HUES64 (cell line): Measurements from ENCODE around the gene TASOR2.

Source experiments
- H3K27ac ChIP-seq: 2 replicates; pipeline ENCODE4 v1.7.0; 2013; ENCODE audit warnings: low read depth, low read length, inconsistent platforms
- H3K27me3 ChIP-seq: 2 replicates; pipeline ENCODE4 v1.6.1; 2013; ENCODE audit warnings: mild to moderate bottlenecking, low read length; ENCODE audit not compliant: insufficient read depth
- H3K36me3 ChIP-seq: 2 replicates; pipeline ENCODE4 v1.6.1; 2013; ENCODE audit warnings: mild to moderate bottlenecking, low read length; ENCODE audit not compliant: insufficient read depth
- H3K4me1 ChIP-seq: 2 replicates; pipeline ENCODE4 v1.6.1; 2013; ENCODE audit warnings: mild to moderate bottlenecking, low read length, moderate library complexity; ENCODE audit not compliant: insufficient read depth
- H3K4me3 ChIP-seq: 2 replicates; pipeline ENCODE4 v1.5.1; 2013; ENCODE audit warnings: mild to moderate bottlenecking, low read length, moderate library complexity
- H3K9ac ChIP-seq: 2 replicates; pipeline ENCODE4 v1.6.1; 2013; ENCODE audit warnings: mild to moderate bottlenecking, low read depth, low read length
- H3K9me3 ChIP-seq: 2 replicates; pipeline ENCODE4 v1.6.1; 2013; ENCODE audit warnings: low read depth, low read length; ENCODE audit not compliant: insufficient read depth
- WGBS: fragments of 150-250, 120-280 bp; methylation state at CpG from one replicate; pipeline ENCODE4 v1.1.7; 2013; ENCODE audit warnings: missing lambda C conversion rate; 5-methylcytosine and 5-hydroxymethylcytosine counted together

The TASOR2 gene

DNA sequence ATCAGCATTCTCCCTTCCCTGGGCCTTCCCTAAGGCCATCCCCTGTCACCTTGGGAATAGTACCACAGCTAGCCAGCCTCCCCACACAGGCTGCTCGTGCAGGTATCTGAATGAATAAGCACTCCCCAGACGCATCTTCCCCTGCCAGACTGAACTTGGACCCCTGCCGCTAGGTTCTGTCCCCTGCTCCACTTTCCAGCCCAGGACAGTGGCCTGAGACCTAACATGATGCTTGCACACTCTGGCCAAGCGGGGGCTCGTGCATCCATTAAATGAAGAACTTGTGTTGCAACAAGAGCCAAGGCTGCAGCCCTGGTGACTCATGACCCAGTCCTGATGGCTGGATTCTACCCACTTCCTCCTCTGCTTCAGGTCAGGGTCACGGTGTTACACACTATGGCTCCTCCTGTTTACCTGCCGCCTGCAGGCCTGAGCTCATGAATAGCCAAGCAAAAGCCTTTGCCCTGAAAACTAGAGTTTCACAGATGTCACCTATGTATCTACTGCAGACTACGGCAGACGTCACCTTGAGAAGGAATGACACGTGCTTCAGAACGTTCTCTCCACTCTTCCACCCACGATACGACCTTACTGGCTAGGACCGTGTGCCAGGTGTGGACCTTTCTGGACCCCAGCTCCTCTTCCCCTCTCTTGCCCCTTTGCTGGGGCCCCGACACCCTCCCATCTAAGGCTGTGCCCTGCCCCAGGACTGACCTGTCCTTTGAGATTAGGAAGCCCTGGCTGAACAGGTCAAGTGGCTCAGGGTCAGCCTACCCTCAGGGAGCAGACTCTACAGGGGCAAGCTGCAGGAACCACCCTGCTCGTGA lies 24.7 kb upstream of the TASOR2 start:
- no peak overlapping the region for H3K9ac ChIP-seq
- no peaks in the 10 kb centered on the region for H3K9me3 ChIP-seq
- 66% methylated on average over 16 of the region's 16 CpGs for WGBS
- H3K27ac ChIP-seq, result no peak overlapping the region
- H3K36me3 ChIP-seq, result no peaks in the 10 kb centered on the region
- no peaks in the 10 kb centered on the region for H3K27me3 ChIP-seq
- no peak overlapping the region for H3K4me3 ChIP-seq
- peaks cover 26% of the 10 kb centered on the region for H3K4me1 ChIP-seq

DNA sequence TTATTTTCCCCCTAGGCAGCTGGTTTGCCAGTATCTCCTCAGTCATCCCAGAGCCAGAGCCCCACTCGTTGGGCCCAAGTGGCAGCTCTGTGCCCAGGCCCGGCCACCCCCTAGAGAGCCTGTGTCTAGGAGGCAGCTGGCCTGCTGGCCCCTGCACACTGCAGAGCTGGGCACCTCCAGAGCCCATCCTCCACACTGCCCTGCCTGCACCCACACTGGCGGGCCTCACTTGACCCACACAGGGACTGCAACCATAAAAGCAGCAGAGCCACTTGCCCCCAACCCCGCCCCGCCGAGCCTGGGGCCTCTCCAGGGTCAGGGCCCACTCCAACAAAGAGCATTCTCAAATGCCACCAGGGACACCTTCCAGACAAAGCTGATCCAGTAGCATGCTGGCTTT lies 23.6 kb upstream of the TASOR2 start:
- no peak overlapping the region for H3K27ac ChIP-seq
- WGBS, result 94% methylated on average over 6 of the region's 6 CpGs
- peaks cover 32% of the 10 kb centered on the region for H3K4me1 ChIP-seq
- H3K9ac ChIP-seq, result no peak overlapping the region
- H3K36me3 ChIP-seq, result no peaks in the 10 kb centered on the region
- no peak overlapping the region for H3K4me3 ChIP-seq
- peaks cover 7% of the 10 kb centered on the region; the same call in 1 of the 2 replicates for H3K27me3 ChIP-seq
- H3K9me3 ChIP-seq, result no peaks in the 10 kb centered on the region

DNA sequence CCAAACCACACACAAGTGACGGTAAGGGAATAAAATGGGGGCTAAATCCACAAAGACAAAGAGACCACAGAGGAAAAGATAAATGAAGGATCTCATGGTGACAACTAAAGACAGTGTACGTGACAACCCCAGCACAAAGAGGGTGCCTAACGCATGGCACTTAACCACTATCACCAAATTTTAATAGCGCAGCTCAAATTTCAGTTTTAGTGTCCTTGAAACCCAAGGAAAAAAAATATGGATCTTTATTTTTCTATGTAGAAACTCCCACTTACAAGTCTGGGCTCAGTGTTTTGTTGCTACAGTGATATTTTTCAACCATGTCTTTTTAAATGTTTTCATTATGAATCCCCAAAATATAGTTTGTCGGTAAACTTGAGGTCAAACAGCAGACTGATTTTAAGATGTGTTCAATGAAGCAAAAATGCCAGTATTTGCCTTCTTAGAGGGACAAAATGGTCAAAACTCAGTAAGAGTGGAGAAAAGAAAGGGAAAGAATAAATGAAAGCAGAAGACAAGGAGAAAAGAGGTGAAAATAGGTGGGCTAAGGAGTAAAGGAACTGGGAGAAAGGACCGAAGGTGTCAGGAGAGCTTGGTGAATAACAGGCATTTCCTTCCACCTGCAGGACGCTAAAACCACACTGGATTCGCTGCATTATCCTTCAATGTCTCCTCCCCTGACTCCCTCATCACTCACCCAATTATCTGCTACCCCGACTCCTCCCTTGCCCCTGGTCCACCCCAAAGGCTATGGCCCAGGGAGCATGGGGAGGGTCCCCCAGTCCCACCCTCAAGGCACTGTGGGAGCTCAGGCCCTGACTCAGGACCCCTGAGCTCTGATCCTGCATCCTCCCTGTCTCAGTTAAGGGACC lies 21.7 kb upstream of the TASOR2 start:
- Histone ChIP-seq H3K36me3 (no peaks in the 10 kb centered on the region), H3K27ac (no peak overlapping the region), H3K4me3 (no peak overlapping the region), H3K4me1 (peaks cover 32% of the 10 kb centered on the region), H3K9ac (no peak overlapping the region), H3K27me3 (peaks cover 21% of the 10 kb centered on the region), H3K9me3 (no peaks in the 10 kb centered on the region)
- 79% methylated on average over 9 of the region's 9 CpGs for whole genome bisulfite sequencing

DNA sequence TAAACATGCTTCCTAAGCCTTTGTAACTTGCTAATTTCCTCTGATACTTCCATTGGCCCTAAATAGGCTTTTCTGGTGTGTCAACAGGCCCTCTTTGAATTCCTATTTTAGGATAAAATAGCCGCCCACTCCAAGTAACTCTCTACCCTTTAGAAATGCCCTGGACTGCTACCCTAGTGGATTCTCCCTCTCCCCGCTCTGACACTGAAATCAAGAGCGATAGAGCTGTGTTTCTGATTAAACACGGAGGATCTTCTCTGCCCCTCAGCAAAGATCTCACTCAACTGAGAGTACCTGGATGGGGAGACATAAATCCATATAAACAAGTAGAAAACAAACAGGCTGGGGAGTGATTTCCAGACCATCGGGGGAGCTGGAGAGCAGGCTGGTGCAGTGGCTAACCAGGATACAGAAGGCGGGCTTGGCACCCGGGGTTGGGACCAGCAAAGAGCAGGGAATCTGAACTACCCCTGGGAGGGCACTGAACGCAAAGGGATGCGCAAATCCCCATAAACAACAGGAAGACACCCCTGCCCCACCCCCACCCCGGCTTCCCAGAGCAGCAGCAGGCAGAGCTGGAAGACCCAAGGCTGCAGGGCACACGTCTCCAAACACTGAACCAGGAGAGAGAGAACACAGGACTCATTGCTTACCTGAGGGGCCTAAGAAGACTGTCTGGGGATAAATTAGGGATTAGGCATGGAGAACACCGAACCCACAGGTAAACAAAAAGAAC lies 20.8 kb upstream of the TASOR2 start:
- Histone ChIP-seq H3K4me3 (no peak overlapping the region), H3K9ac (no peak overlapping the region), H3K27ac (no peak overlapping the region), H3K36me3 (no peaks in the 10 kb centered on the region), H3K9me3 (no peaks in the 10 kb centered on the region), H3K4me1 (peaks cover 28% of the 10 kb centered on the region), H3K27me3 (peaks cover 21% of the 10 kb centered on the region)
- 47% methylated on average over 12 of the region's 12 CpGs for WGBS

DNA sequence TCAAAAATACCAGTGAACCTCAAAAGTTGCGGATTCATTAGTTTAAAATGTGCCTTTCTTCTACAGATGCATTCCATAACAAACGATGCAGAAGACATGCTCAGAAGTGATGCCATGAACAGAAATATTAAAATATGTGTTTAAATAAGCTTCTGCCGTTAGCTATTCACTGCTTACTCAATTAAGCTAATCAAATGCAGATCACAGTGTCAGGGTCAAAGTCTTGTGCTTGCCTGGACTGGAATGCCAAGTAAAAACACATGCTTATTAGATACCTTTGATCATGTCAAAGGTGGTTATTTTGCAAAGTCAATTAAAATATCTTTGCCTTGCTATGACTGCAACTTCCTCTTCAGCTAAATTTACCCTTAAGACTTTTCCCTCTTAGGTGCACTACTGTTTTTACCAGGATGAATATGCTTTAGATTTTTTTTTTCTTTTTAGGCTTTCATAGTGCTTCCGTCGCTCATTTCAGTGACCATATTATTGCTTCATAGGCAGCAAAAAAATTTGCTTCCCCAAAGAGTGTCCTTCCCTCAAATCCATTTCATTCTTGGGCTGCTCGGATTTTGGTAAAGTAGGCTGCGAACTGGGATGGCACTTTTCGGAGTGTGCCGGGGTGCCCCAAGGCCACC lies 19.1 kb upstream of the TASOR2 start:
- H3K27me3 ChIP-seq, result peaks cover 21% of the 10 kb centered on the region
- H3K9ac ChIP-seq, result peak overlapping the region; percentile 89
- 37% methylated on average over 9 of the region's 9 CpGs for WGBS
- no peaks in the 10 kb centered on the region for H3K9me3 ChIP-seq
- H3K27ac ChIP-seq, result no peak overlapping the region
- peak overlapping the region; percentile 63 for H3K4me3 ChIP-seq
- peaks cover 21% of the 10 kb centered on the region for H3K4me1 ChIP-seq
- H3K36me3 ChIP-seq, result no peaks in the 10 kb centered on the region

DNA sequence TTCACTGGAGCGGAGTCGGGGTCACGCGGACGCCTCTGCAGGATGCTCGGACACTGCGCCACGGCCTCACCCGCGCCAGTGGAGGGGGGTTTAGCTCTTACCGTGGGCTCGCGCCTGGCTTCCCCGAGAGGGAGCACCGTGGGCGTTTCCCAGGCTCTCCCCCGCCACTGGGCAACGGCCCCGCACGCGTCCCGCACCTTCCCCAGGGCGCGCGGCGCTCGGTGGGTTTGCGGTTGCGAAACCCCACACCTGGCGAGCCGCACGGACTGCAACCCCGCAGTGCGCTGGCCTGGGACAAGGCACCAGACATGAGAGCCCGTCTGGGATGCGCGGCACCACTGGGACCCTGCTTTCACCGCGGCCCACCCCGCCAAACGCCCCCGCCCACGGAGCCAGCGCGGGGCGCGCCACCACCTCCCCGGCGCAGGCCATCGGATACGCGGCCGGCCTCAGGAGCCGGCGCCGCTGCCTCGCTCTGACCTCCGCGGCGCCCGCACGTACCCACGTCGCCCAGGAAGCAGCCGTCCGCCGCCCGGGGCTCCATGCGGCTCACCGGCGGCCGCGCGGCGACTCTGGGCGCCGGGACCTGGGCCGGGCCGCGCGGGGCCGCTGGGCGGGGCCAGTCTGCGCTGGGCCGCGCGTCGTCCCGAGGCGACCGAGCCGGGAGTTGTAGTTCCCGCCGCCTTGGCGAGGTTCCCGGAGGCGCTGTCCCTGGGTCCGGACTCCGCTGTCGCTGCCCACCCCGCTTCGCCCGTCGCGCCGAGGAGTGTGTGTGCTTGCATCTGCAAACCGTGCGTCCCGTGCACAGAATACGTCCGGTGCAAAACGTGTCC lies 18.4 kb upstream of the TASOR2 start, which contains the start of gene ASB13:
ASB13 (minus strand) TSS at position 588 of the 833 bp plus-strand sequence; CDS start at position 544, 44 bp downstream.
- Histone ChIP-seq H3K4me3 (peak within 1 kb of the TSS; percentile 63), H3K36me3 (no peaks in the 10 kb centered on the region), H3K27me3 (peaks cover 21% of the 10 kb centered on the region), H3K9me3 (no peaks in the 10 kb centered on the region), H3K9ac (peak within 1 kb of the TSS; percentile 89), H3K4me1 (peaks cover 21% of the 10 kb centered on the region), H3K27ac (no peak within 1 kb of the TSS)
- under 1% methylated on average over 112 of the region's 112 CpGs for WGBS

DNA sequence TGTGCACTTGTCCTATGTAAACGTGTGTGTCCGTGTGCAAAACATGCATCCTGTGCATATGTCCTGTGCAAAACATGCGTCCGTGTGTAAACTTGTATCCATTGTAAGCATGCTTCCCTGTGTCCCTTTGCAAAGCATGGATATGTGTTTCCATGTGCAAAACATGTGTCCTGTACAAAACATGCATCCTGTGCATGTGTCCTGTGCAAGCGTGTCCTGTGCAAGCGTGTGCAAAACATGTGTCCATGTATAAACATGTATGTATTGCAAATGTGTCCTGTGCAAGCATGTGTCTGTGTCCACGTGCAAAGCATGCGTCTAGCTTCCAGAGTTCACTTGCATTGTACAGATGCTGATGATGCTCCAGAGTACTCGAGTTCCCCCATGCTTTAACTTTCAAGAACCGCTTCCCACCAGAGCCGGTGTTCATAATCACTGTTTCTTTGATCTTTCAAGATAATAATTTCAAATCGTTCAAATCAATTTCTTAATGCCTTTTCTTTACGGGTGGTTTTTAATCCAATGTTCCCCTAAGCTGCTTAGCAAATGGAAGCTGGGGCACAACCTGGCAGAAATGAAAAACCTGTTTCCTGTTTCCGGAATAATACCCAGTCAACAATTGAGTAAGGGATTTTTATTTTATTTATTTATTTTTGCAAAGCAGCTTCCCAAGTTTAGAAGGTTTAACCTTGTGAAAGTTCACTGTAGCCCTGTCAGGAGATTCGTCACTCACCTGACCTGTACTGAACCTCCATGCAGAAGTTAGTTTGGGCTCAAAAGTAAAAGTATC lies 17.6 kb upstream of the TASOR2 start:
- 65% methylated on average over 15 of the region's 15 CpGs for WGBS

DNA sequence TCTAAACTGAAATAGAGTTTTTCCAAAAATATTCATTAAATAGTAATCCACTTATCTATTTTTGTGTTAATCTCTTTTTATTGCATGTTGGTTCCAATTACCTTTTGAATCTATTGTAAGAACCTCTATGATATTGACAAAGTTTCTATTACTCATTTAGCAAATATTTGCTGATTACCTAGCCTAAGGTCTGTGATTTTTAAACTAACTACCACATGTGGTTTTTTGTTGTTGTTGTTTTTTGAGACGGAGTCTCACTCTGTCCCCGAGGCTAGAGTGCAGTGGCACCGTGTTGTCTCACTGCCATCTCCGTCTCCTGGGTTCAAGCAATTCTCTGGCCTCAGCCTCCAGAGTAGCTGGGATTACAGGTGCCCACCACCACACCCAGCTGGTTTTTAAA lies 16.2 kb upstream of the TASOR2 start:
- no peak overlapping the region for H3K9ac ChIP-seq
- no peaks in the 10 kb centered on the region for H3K9me3 ChIP-seq
- H3K4me1 ChIP-seq, result peaks cover 17% of the 10 kb centered on the region
- no peak overlapping the region for H3K27ac ChIP-seq
- H3K27me3 ChIP-seq, result peaks cover 21% of the 10 kb centered on the region
- no peaks in the 10 kb centered on the region for H3K36me3 ChIP-seq
- 86% methylated on average over 4 of the region's 4 CpGs for WGBS
- H3K4me3 ChIP-seq, result no peak overlapping the region

More for the DNA sequence above, 17.6 kb upstream of the TASOR2 start:
- peak overlapping the region; percentile 89 for H3K9ac ChIP-seq
- H3K4me1 ChIP-seq, result peaks cover 21% of the 10 kb centered on the region
- no peak overlapping the region for H3K27ac ChIP-seq
- peak overlapping the region; percentile 63 for H3K4me3 ChIP-seq
- H3K27me3 ChIP-seq, result peaks cover 21% of the 10 kb centered on the region
- H3K9me3 ChIP-seq, result no peaks in the 10 kb centered on the region
- no peaks in the 10 kb centered on the region for H3K36me3 ChIP-seq

DNA sequence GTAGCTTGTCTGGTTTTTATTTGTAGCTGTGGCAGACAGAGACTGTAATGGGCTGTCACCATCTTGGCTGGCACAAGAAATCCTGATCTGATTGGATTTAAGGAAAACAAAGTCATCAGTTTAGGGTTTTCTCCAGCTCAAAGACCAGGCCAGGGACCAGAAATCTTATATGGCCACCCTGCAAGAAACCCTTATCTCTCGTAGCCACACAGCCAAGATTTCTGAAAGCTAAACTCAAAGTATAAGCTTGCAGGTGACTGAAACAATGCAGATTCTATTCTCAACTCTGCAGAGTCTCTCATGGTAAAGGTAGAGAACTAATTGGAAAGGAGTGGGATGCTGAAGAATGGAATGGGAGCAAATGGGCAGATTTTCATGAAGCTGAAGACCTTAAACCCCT lies 15.0 kb upstream of the TASOR2 start:
- peaks cover 21% of the 10 kb centered on the region for H3K27me3 ChIP-seq
- 91% methylated on average over 1 of the region's 1 CpG for WGBS
- no peak overlapping the region for H3K27ac ChIP-seq
- H3K36me3 ChIP-seq, result no peaks in the 10 kb centered on the region
- no peak overlapping the region for H3K4me3 ChIP-seq
- H3K9me3 ChIP-seq, result peaks cover 7% of the 10 kb centered on the region; the same call in 1 of the 2 replicates
- no peak overlapping the region for H3K9ac ChIP-seq
- H3K4me1 ChIP-seq, result peaks cover 6% of the 10 kb centered on the region
